HG02943 (cell line): ENCODE measurements around the gene BMP6.

Experiments
- ATAC-seq: cut with Tn5 transposase; IDR thresholded peaks from one replicate; pipeline ENCODE4 v1.9.1; 2021; ENCODE audit warnings: mild to moderate bottlenecking, low read depth, moderate library complexity; ENCODE audit not compliant: unreplicated experiment

The BMP6 gene

DNA sequence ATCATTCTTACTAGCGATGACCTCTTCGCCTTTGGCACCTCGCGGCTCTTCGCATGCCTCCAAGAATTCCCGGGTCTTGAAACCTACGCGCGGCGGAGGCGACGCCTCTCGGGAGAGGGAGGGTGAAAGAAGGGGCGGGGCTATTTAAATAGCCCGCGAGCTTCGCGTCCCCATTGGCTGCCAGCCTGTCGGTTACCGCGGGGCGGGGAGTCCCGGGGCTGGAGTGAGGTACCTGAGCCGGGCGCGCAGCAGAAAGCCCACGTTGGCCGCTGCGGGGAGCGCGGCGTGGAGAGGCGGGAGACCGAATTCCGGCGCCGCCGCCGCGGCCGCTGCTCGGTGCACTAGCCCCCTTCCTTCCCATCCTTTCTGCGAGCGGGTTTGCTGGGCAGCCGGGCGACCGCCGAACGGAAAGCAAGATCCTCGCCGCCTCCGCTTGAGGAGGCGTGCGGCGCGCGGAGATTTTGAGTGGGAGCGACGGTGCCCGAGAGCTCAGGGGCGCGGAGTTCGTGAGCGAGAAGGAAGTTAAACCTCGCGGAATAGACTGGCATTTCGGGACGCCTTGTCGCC, at the start of gene BMP6:
TSS of gene BMP6 (plus strand) at position 251 of the 567 bp plus-strand sequence. CDS start 857 bp downstream, outside the sequence.
- peak; percentile 56 for ATAC-seq

DNA sequence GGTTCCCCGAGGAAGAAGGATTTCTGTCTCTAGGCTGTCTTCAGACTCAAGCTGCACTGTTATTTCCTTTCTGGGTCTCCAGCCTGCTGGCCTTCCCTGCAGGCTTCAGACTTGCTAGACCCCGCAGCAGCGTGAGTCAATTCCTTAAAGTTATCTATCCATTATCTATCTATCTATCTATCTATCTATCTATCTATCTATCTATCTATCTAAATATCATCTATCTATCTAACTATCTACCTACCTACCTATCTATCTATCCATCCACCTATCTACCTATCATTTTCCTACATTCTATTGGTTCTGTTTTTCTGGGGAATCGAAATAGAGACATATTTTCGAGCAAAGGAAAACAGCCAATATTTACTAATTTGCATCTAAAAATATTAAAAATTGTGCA, 48.7 kb upstream of the BMP6 start:
- ATAC-seq = no peak

GRCh38 chr6:7680393-7681075, 45.4 kb upstream of the BMP6 start:
- ATAC-seq = no peak

GRCh38 chr6:7681449-7681848, 44.5 kb upstream of the BMP6 start:
- no peak for ATAC-seq

DNA sequence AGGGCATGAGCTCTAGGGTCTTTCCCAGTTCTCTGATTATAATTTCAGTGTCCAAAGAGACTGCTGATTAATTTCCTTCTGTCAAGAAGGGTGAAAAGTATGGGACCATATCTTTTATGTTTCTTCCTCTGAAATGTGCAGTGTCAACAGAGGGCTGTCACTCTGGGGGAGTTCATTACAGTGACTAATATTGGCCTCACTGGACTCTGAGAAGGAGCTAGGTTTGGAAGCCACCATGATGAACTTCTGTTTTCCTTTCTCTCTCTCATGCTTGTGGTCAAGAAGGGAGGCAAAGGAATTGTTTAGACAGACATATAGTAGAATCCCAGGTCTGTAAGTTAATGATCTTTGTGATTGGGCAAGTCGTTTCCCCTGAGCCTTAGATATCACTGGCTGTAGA, 41.8 kb upstream of the BMP6 start:
- ATAC-seq = no peak

GRCh38 chr6:7684843-7685242, 41.1 kb upstream of the BMP6 start:
- no peak for ATAC-seq

GRCh38 chr6:7685276-7685675, 40.6 kb upstream of the BMP6 start:
- no peak for ATAC-seq

DNA sequence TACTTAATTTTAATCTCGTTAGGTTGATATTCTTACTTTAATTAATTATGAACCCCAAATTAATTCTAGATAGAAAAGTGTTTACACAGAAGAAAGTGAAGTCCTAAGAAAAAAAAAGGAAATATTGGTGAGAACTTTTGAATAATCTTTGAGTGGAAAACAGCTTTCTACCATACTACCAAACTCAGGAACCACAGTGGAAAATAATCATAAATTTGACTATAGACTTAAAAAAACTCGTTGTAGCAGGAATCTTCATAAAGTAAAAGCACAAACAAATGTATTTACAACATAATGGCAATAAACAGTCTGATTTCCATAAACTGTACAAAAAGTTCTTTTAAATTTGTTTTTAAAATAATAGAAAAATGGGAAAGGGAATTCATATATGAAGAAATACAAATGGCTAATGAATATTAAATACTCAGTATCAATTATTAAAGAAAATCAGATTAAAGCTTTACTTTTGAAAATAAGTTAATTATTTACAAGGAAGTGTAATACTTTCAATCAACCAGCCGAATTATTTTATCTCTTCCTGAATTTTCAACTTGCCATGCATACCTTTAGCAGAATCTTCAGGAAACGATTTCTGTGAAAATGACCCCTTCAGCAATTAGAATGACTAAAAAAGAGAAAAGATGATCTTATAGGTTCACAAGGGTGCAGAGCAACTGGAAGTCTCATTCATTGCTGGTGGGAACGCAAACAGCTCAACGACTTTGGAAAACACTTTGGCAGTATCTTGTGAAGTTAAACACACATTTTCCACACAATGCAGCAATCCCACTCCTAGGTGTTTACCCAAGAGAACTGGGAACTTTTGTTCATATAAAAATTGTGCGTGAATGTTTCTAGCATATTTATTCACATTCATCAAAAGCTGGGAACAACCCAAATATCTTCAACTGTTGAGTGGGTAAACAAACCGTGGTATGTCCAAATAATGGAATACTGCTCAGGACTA, 38.5 kb upstream of the BMP6 start:
- no peak for ATAC-seq

DNA sequence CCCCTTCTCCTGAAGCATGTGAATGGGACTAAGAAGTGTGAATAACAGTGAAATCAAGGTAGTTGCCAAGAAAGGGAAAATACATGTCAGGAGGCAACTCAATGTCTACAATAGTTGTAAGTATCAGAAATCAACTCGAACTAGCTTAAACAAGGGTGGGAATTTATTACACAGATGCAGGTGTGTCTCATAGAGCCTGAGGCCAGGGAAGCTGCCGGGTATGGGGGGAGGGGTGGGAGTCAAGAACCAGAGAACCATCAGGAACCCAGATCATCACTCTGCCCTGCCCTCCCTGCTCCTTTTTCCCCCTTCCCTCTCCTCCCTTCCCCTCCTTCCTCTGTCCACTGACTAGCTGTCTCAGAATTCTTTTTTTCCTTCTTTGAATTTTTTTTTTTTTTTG, 34.9 kb upstream of the BMP6 start:
- no peak for ATAC-seq

GRCh38 chr6:7691675-7692452, 34.0 kb upstream of the BMP6 start:
- no peak for ATAC-seq

DNA sequence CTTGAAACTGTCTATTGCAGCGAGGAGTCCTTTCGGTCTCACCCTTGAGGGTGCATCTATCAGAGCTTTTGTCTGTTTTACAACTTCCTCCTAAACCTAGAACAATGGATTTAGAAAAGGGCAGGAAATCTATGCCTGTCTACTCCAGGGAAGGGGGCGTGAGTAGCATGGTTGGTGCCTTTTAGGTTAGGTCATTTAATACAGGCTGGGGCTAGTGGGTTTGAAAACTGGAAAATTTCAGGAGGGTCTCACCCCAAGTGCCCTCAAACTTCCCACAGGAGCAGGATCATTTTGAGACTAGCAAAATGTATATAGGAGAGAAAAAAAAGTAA, 33.5 kb upstream of the BMP6 start:
- no peak for ATAC-seq

GRCh38 chr6:7693827-7694226, 32.1 kb upstream of the BMP6 start:
- no peak for ATAC-seq

DNA sequence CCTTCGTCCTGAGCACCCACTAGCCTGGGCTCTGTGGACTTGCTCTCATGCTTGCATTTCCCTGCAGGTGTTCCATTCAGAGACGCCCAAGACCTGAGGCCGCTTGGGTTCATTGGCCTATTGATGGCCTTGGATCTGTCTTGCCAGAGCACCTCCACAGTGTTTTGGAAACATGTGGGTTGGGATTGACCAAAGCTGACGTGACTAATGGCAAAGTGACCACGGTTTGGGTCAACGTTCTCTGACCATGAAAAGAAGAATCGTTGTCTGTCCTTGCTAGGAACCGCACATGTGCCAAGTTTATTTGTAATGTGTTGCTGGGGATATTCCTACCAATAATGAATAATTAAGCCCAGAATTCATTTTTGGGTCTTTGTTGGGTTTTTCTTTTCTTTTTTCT, 29.8 kb upstream of the BMP6 start:
- ATAC-seq = no peak

GRCh38 chr6:7697432-7697819, 28.5 kb upstream of the BMP6 start:
- ATAC-seq = no peak

DNA sequence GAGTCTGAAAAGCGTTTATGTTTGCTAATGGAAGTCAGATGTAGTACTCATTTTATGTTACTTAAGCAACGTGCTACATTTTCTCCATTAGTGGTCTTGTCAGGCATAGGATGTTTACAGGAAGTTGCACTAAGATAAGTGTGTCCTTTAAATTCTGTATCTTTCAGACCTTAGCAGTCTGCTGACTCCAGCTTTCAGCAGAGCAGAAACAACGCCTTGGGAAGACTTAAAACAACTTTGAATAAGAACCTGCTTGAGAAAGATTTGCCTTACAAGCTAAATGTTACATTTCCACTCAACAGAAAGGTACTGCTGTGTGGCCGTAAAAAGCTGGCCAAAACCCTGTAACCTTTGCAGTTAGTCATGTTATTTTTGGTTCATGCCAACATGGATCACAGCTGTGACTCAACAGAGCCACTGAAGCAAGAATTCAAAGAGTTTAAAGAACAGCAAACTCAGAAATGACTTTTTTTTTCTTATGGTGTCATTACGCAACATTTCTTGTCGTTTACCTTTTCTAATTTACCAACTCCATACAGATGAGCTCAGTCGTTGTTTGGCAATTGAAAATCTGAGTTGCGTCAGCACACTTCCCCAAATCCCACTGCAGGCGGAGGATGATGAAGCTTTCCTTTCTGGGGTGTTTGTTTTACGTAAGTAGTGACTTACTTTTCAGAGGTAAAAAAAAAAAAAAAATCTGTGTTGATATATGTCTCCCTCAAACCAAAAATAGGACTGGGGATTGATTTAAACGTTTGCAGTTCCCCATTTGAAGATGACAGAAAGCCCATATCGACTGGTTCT, 27.9 kb upstream of the BMP6 start:
- ATAC-seq = no peak

GRCh38 chr6:7701212-7701834, 24.6 kb upstream of the BMP6 start:
- no peak for ATAC-seq

GRCh38 chr6:7703148-7703680, 22.7 kb upstream of the BMP6 start:
- ATAC-seq = no peak

DNA sequence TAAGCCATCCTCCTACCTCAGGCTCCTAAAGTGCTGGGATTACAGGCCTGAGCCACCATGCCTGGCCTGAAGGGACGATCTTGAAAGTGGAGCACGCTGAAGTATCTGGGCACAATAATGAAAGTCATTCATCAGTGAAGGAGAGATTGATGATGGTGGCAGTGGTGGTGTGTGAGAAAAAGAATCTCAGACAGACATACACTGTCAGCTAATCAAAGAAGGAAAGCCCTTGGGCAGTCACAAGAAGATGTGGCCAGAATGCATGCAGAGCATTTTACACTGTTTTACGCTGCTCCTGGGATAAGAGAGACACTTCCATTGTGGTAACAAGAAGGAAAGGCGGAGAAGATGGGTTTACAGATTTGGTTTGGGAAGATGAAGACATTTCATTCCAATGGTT, 20.4 kb upstream of the BMP6 start:
- ATAC-seq = no peak

- no peak for ATAC-seq
Observed at GRCh38 chr6:7706269-7706668, 19.6 kb upstream of the BMP6 start.
